GM19372 (cell line): ENCODE results near the gene ATXN1.
"Not testable (repeated sequence)": the region's sequence is repeated elsewhere in the genome, so short reads cannot be mapped to it uniquely, and the experiment has no call there.

Source experiments
- ATAC-seq: cut with Tn5 transposase; IDR thresholded peaks from one replicate; pipeline ENCODE4 v1.9.1; 2021; ENCODE audit warnings: mild to moderate bottlenecking, low read depth, moderate library complexity; ENCODE audit not compliant: unreplicated experiment

The ATXN1 gene

GRCh38 chr6:16381968-16382367 is 379.3 kb downstream of the ATXN1 start:
- not testable (repeated sequence) for ATAC-seq

- no peak for ATAC-seq
These were observed 380.9 kb downstream of the ATXN1 start for GRCh38 chr6:16380220-16380809.

GRCh38 chr6:16378360-16378759 is 382.9 kb downstream of the ATXN1 start:
- ATAC-seq: not testable (repeated sequence)

GRCh38 chr6:16377470-16377869 is 383.8 kb downstream of the ATXN1 start:
- ATAC-seq: no peak

GRCh38 chr6:16375843-16376242 is 385.4 kb downstream of the ATXN1 start:
- ATAC-seq: no peak

GRCh38 chr6:16375206-16375605 is 386.1 kb downstream of the ATXN1 start:
- ATAC-seq: no peak

- no peak for ATAC-seq
These were observed 386.6 kb downstream of the ATXN1 start for GRCh38 chr6:16374461-16375200.

- no peak for ATAC-seq
These were observed 387.2 kb downstream of the ATXN1 start for GRCh38 chr6:16374016-16374415.

- ATAC-seq: no peak
These were observed 389.1 kb downstream of the ATXN1 start for GRCh38 chr6:16372029-16372776.

- ATAC-seq: no peak
These were observed 389.9 kb downstream of the ATXN1 start for GRCh38 chr6:16371401-16371800.

GRCh38 chr6:16370943-16371342 is 390.3 kb downstream of the ATXN1 start:
- no peak for ATAC-seq

GRCh38 chr6:16369989-16370388 is 391.3 kb downstream of the ATXN1 start:
- no peak for ATAC-seq

- no peak for ATAC-seq
These were observed 392.0 kb downstream of the ATXN1 start for GRCh38 chr6:16369140-16369745.

- no peak for ATAC-seq
These were observed 393.7 kb downstream of the ATXN1 start for GRCh38 chr6:16367571-16367970.

- no peak for ATAC-seq
These were observed 397.5 kb downstream of the ATXN1 start for GRCh38 chr6:16363749-16364148.

GRCh38 chr6:16362819-16363589 is 398.3 kb downstream of the ATXN1 start:
- no peak for ATAC-seq

- ATAC-seq: no peak
These were observed 399.0 kb downstream of the ATXN1 start for GRCh38 chr6:16362296-16362695.

- no peak for ATAC-seq
These were observed 399.4 kb downstream of the ATXN1 start for GRCh38 chr6:16361861-16362260.

- no peak for ATAC-seq
These were observed 400.1 kb downstream of the ATXN1 start for GRCh38 chr6:16361121-16361520.

- no peak for ATAC-seq
These were observed 400.9 kb downstream of the ATXN1 start for GRCh38 chr6:16360365-16360764.
